Left lung (tissue), 10 donors: ENCODE measurements around the gene SF1. TPM values are rescaled to one million over a fixed set of nuclear protein-coding genes. Genes with fewer than 3 reads are reported as not detected.

ENCODE experiments used
- ATAC-seq: fragments of 200-7000 bp; cut with Tn5 transposase; one replicate; pipeline ENCODE4 v1.9.1; 2020; ENCODE audit warnings: moderate library complexity
- DNase-seq, 4 donors: peaks; one replicate each; pipeline ENCODE4 v3.0.0-alpha.2; 2013 to 2020
- H3K27ac ChIP-seq, 2 donors: fragments of 200-600 bp; sonication (generic) in 1 of 2; one replicate each; pipeline versions ENCODE4 v1.5.0 to v1.8.0; 2020 to 2021
- H3K27me3 ChIP-seq, 2 donors: fragments of 200-600 bp; sonication (generic) in 1 of 2; one replicate each; pipeline versions ENCODE4 v1.5.0 to v1.8.0; 2020 to 2021
- H3K36me3 ChIP-seq, 2 donors: fragments of 200-600 bp; sonication (generic) in 1 of 2; one replicate each; pipeline versions ENCODE4 v1.5.0 to v1.8.0; 2020 to 2021
- H3K4me1 ChIP-seq, 2 donors: fragments of 200-600 bp; one replicate each; pipeline ENCODE4 v1.8.0; 2021
- H3K4me3 ChIP-seq, 2 donors: fragments of 200-600 bp; sonication (generic) in 1 of 2; one replicate each; pipeline versions ENCODE4 v1.5.0 to v1.8.0; 2020 to 2021; ENCODE audit warnings: mild to moderate bottlenecking in 1 of 2
- H3K9me3 ChIP-seq, 2 donors: fragments of 200-600 bp; sonication (generic) in 1 of 2; one replicate each; pipeline versions ENCODE4 v1.5.0 to v1.8.0; 2020 to 2021
- intact Hi-C, 2 donors: fragments of 100-400 bp; cut with DNase I; formaldehyde crosslinking; loops; one replicate each; pipeline versions ENCODE4 v1.11.2 to v1.14.2; 2022
- polyA plus RNA-seq, 6 donors: library from polyadenylated mRNA; unstranded; fragments of 120-200 nt; gene quantifications; one replicate each; pipeline ENCODE4 v1.2.1, GENCODE V29; 2013; ENCODE audit not compliant: insufficient read length in 6 of 6
- total RNA-seq, 2 donors: library from RNA; stranded (reverse); fragmentation: NEBNext Ultra II Directional; extraction: Animal tissue kit (Norgen Biotek cat#: 25700); gene quantifications; one replicate each; pipeline ENCODE4 v1.2.1, GENCODE V29; 2021
- TF ChIP-seq, protein P1 (sequence below), 2 donors: fragments of 200-600 bp; sonication (generic) in 1 of 2; IDR thresholded peaks; one replicate each; pipeline versions ENCODE4 v1.5.0 to v1.8.0; 2021; ENCODE audit warnings: antibody characterized with exemption in 2 of 2
- donor health status: DM: no; HTN: yes; CAD: no.
- donor health status: DM: no; HTN: no; CAD: no.

The SF1 gene
- total and polyA plus RNA-seq, 8 donors, result 169 to 519 (median 446) TPM

DNA sequence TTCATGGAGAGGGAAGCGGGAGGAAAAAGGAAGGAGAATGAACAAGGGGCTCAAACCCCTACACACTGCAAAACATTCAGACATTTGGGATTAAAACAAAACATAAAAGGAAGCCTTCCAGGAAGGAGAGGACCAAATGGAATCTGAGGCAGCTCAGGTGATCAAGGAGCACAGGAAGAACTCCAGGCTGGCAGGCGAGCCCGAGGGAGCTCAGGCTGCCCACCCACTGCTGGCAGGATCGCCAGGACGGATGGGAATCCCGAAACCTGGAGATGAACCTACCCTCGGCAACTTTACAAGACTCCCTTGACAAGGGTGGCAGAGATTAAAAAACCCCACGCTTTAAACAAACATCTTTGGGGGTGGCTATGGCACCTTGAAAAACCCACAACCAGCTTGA, 13.6 kb downstream of the SF1 start:
- Histone ChIP-seq H3K27ac (no peak overlapping the region), H3K9me3 (no peaks in the 10 kb centered on the region), H3K4me3 (no peak overlapping the region), H3K36me3 (peaks cover 20 to 79% of the 10 kb centered on the region in 2 donors), H3K4me1 (peaks cover 0 to 65% of the 10 kb centered on the region in 2 donors), H3K27me3 (no peaks in the 10 kb centered on the region)
- TF ChIP-seq, protein P1, sequence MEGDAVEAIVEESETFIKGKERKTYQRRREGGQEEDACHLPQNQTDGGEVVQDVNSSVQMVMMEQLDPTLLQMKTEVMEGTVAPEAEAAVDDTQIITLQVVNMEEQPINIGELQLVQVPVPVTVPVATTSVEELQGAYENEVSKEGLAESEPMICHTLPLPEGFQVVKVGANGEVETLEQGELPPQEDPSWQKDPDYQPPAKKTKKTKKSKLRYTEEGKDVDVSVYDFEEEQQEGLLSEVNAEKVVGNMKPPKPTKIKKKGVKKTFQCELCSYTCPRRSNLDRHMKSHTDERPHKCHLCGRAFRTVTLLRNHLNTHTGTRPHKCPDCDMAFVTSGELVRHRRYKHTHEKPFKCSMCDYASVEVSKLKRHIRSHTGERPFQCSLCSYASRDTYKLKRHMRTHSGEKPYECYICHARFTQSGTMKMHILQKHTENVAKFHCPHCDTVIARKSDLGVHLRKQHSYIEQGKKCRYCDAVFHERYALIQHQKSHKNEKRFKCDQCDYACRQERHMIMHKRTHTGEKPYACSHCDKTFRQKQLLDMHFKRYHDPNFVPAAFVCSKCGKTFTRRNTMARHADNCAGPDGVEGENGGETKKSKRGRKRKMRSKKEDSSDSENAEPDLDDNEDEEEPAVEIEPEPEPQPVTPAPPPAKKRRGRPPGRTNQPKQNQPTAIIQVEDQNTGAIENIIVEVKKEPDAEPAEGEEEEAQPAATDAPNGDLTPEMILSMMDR (IDR thresholded peaks at IDR 0.05), result no peak
- DNase-seq (peak in 1 of 4 donors; percentile 15), ATAC-seq (no peak)
- intact Hi-C loops, result no loop called here

GRCh38 chr11:64764040-64764611, 14.2 kb downstream of the SF1 start:
- no peaks in the 10 kb centered on the region for H3K9me3 ChIP-seq
- H3K27ac ChIP-seq, result peak overlapping the region; percentile 26 to 48
- H3K4me3 ChIP-seq, result no peak overlapping the region
- TF ChIP-seq, protein P1 (IDR thresholded peaks at IDR 0.05), result no peak
- H3K36me3 ChIP-seq, result peaks cover 20 to 72% of the 10 kb centered on the region in 2 donors
- H3K27me3 ChIP-seq, result no peaks in the 10 kb centered on the region
- peak in 1 of 4 donors; percentile 28 for DNase-seq
- peaks cover 0 to 68% of the 10 kb centered on the region in 2 donors for H3K4me1 ChIP-seq
- ATAC-seq, result no peak
- intact Hi-C loops, result no loop called here

DNA sequence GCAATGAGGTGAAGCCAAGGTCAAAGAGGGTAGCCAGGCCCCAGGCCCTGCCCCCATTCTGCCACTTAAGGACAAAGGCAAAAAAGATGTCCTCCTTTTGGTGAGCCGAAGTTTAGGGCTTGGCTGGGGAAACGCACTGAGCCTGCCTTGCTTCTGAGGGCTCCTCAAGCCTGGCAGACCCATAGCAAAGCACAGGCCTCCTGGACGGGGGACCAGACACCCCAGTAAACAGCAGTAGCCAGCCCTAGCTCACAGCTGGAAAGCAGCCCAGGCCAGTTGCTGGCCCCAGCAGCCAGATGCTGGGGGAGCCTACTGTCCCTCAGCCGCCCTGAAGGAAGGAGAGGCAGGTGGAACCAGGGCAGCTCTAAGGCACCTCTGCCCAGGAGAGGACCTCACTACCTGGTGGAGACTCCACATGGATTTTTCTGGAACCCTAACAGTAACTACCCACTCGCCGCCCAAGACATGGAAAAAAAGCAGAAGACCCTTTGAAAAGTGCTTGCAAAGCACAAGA, 14.8 kb downstream of the SF1 start:
- TF ChIP-seq, protein P1 (IDR thresholded peaks at IDR 0.05), result no peak
- no peaks in the 10 kb centered on the region for H3K27me3 ChIP-seq
- H3K9me3 ChIP-seq, result no peaks in the 10 kb centered on the region
- DNase-seq (peak in 2 of 4 donors; percentile 27 to 50), ATAC-seq (no peak)
- intact Hi-C loops, result no loop called here
- no peak overlapping the region for H3K4me3 ChIP-seq
- H3K27ac ChIP-seq, result peak overlapping the region; percentile 26 to 48
- peaks cover 0 to 68% of the 10 kb centered on the region in 2 donors for H3K4me1 ChIP-seq
- H3K36me3 ChIP-seq, result peaks cover 15 to 67% of the 10 kb centered on the region in 2 donors

DNA sequence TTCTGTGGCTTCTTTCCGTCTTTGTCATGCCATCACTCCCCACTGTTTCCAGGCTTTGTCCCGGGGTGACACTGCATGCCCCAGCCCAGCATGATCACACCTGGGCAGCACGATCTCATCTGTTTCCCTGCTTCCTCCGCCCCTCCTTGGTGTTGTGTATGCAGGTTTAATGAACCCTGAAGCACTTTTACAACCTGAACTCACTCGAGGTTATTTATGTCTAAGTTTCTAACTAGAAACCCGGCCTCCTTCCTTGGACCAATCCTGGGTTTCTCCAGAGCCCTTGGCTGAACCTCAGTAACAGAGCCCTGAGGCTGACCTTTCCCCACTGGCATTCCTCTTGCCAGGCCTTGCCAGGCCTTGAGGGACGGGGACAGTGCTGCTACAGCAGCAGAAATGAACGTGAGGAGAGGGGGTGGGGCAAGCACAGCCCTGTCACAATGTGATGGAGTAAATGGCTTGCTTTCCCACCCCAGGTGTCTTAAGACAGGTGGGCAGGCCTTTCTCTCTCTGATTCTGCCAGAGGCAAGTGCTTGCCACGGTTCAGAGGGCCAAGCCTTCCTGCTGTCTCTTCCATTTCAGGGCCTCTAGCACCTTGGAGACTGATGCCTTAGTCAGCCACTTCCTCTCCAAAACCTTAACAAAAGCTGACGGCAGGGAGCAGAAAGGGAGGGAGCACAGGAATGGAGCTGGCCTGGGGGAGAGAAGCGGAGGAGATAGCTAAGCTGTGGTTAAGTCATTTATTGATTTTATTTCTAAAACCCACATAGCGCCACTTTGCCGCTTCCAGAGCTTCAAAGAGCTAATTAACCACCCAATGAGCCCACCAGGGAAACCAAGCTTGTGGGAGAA, 15.4 kb downstream of the SF1 start:
- Histone ChIP-seq H3K27me3 (no peaks in the 10 kb centered on the region), H3K9me3 (no peaks in the 10 kb centered on the region), H3K4me3 (no peak overlapping the region), H3K36me3 (peaks cover 14 to 60% of the 10 kb centered on the region in 2 donors), H3K27ac (peak overlapping the region; percentile 26 to 48), H3K4me1 (peaks cover 0 to 62% of the 10 kb centered on the region in 2 donors)
- DNase-seq (peak in 2 of 4 donors; percentile 17 to 23), ATAC-seq (no peak)
- TF ChIP-seq, protein P1 (IDR thresholded peaks at IDR 0.05), result no peak
- intact Hi-C loops, result no loop called here

- TF ChIP-seq, protein P1 (IDR thresholded peaks at IDR 0.05), result no peak
- intact Hi-C loops, result no loop called here
- Histone ChIP-seq H3K9me3 (no peaks in the 10 kb centered on the region), H3K27me3 (no peaks in the 10 kb centered on the region), H3K4me3 (no peak overlapping the region), H3K4me1 (peaks cover 0 to 56% of the 10 kb centered on the region in 2 donors), H3K27ac (no peak overlapping the region), H3K36me3 (peaks cover 14 to 54% of the 10 kb centered on the region in 2 donors)
- DNase-seq (peak in 2 of 4 donors; percentile 20 to 39), ATAC-seq (no peak)
Measured at GRCh38 chr11:64762277-64762673, 16.1 kb downstream of the SF1 start.
